Mammary epithelial cell (primary cell): Measurements from ENCODE around the gene DDX60.

Experiments
- EZH2 ChIP-seq: IDR thresholded peaks from 2 replicates; pipeline ENCODE4 v1.6.1; 2012; ENCODE audit warnings: low read length, inconsistent platforms, borderline replicate concordance
- TF ChIP-seq, protein P1 (sequence below), 2 donors: IDR thresholded peaks in 1 of 2; conservative IDR thresholded peaks in 1 of 2; 2 replicates each; pipeline ENCODE4 v1.5.1; 2011 to 2012; ENCODE audit warnings: inconsistent platforms in 2 of 2, low read length in 2 of 2, mild to moderate bottlenecking in 2 of 2, control low read depth in 1 of 2, low read depth in 1 of 2; ENCODE audit not compliant: insufficient read depth in 1 of 2; ENCODE audit errors: extremely low read depth in 1 of 2

DNA sequence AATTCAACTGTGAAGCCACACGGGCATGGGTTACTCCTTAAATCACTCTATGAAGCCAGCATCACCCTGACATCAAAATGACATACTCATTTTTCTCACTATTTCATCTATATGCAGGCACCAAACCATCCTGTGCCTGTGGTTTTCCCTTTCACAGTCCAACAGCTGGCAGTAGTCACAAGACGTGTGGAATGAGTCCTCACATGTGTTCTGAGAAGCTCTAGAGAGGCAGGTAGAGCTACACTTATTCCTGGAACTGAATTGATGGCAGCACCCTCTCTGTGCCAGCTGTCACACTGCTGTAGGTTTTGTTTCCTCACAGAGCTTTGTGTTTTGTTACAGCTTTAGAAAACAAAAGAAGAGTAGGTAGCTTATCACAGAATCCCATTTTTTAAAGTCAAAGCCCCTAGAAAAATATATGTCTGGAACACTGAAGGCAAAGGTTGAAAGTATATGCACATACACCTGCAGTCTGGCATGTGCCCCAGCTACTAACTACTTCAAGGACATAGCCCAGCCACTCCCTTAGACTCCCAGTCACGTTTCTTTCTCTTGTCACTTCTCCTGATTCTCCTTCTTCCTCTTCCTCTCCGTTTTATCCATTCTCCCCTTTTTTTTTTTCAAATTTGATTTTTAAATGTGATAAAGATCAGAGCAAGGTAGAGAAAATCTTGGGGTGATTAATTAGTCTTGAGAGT, 119.1 kb downstream of the DDX60 start:
- TF ChIP-seq, protein P1, sequence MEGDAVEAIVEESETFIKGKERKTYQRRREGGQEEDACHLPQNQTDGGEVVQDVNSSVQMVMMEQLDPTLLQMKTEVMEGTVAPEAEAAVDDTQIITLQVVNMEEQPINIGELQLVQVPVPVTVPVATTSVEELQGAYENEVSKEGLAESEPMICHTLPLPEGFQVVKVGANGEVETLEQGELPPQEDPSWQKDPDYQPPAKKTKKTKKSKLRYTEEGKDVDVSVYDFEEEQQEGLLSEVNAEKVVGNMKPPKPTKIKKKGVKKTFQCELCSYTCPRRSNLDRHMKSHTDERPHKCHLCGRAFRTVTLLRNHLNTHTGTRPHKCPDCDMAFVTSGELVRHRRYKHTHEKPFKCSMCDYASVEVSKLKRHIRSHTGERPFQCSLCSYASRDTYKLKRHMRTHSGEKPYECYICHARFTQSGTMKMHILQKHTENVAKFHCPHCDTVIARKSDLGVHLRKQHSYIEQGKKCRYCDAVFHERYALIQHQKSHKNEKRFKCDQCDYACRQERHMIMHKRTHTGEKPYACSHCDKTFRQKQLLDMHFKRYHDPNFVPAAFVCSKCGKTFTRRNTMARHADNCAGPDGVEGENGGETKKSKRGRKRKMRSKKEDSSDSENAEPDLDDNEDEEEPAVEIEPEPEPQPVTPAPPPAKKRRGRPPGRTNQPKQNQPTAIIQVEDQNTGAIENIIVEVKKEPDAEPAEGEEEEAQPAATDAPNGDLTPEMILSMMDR (conservative IDR thresholded peaks at IDR 0.05 in 1 of 2, IDR thresholded peaks at IDR 0.05 in 1 of 2; ENCODE audit: extremely low read depth in 1 of 2, insufficient read depth in 1 of 2, low read depth in 1 of 2, low read length in 2 of 2), result no peak
- TF ChIP-seq EZH2, result no peak
